Neural cell (in vitro differentiated cells): ENCODE results near the gene SLC5A5. TPM values are rescaled to one million over a fixed set of nuclear protein-coding genes. Genes with fewer than 3 reads are reported as not detected.

ENCODE experiments used
- H2AFZ ChIP-seq: fragments of 200-600, 300-800 bp; sonication (generic), shearing (Covaris generic); 2 replicates; pipeline ENCODE4 v1.6.0; 2014; ENCODE audit warnings: low read depth, mild to moderate bottlenecking, antibody characterized with exemption, low read length, moderate library complexity
- H3F3A ChIP-seq: fragments of 200-600 bp; shearing (Covaris generic); 2 replicates; pipeline ENCODE4 v1.6.1; 2016; ENCODE audit warnings: mild to moderate bottlenecking, moderate library complexity, mixed read lengths, antibody characterized with exemption, low read length; ENCODE audit not compliant: insufficient read depth, poor library complexity, severe bottlenecking
- H3K27ac ChIP-seq: fragments of 200-600, 300-800 bp; sonication (generic), shearing (Covaris generic); 2 replicates; pipeline ENCODE4 v1.5.1; 2014; ENCODE audit warnings: mild to moderate bottlenecking, low read length, moderate library complexity
- H3K27me3 ChIP-seq: fragments of 300-800, 200-600 bp; sonication (generic), shearing (Covaris generic); 2 replicates; pipeline ENCODE4 v1.6.0; 2014; ENCODE audit warnings: mild to moderate bottlenecking, low read depth, low read length, moderate library complexity; ENCODE audit not compliant: insufficient read depth
- H3K36me3 ChIP-seq: fragments of 300-800, 200-600 bp; sonication (generic), shearing (Covaris generic); 2 replicates; pipeline ENCODE4 v1.5.1; 2014; ENCODE audit warnings: mild to moderate bottlenecking, antibody characterized with exemption, low read length, moderate library complexity; ENCODE audit not compliant: insufficient read depth
- H3K4me2 ChIP-seq: fragments of 300-800, 200-600 bp; sonication (generic), shearing (Covaris generic); 2 replicates; pipeline ENCODE4 v1.6.0; 2014; ENCODE audit warnings: mild to moderate bottlenecking, low read length
- H3K4me3 ChIP-seq: fragments of 300-800, 200-600 bp; sonication (generic), shearing (Covaris generic); 2 replicates; pipeline ENCODE4 v1.5.1; 2014; ENCODE audit warnings: mild to moderate bottlenecking, low read length, moderate library complexity
- H3K79me2 ChIP-seq: fragments of 200-600 bp; shearing (Covaris generic); replicated peaks from 2 replicates; pipeline ENCODE4 v1.6.0; 2014; ENCODE audit warnings: mild to moderate bottlenecking, low read length, moderate library complexity; ENCODE audit not compliant: insufficient read depth
- H3K9ac ChIP-seq: fragments of 300-800, 200-600 bp; sonication (generic), shearing (Covaris generic); 2 replicates; pipeline ENCODE4 v1.6.1; 2016; ENCODE audit warnings: mild to moderate bottlenecking, low read length, mixed read lengths
- H3K9me2 ChIP-seq: fragments of 200-600 bp; shearing (Covaris generic); 2 replicates; pipeline ENCODE4 v1.6.1; 2016; ENCODE audit warnings: mild to moderate bottlenecking, low read length, mixed read lengths; ENCODE audit not compliant: insufficient read depth
- H3K9me3 ChIP-seq: fragments of 200-600, 300-800 bp; sonication (generic), shearing (Covaris generic); 2 replicates; pipeline ENCODE4 v1.6.1; 2016; ENCODE audit warnings: mild to moderate bottlenecking, mixed run types, low read length, moderate library complexity, mixed read lengths
- H4K20me1 ChIP-seq: fragments of 200-600 bp; shearing (Covaris generic); 2 replicates; pipeline ENCODE4 v1.6.1; 2016; ENCODE audit warnings: mild to moderate bottlenecking, mixed run types; ENCODE audit not compliant: insufficient read depth
- CTCF ChIP-seq: fragments of 450-650 bp; IDR thresholded peaks from 2 replicates; pipeline ENCODE4 v1.5.1; 2014; ENCODE audit warnings: antibody characterized with exemption, mild to moderate bottlenecking, moderate library complexity; ENCODE audit not compliant: poor library complexity, severe bottlenecking
- EP300 ChIP-seq: fragments of 450-650 bp; conservative IDR thresholded peaks from 2 replicates; pipeline ENCODE4 v1.6.1; 2014; ENCODE audit warnings: antibody characterized with exemption, mild to moderate bottlenecking, moderate library complexity; ENCODE audit not compliant: poor library complexity, severe bottlenecking
- EZH2 ChIP-seq: fragments of 200-600, 300-800 bp; shearing (Covaris generic), sonication (generic); IDR thresholded peaks from 2 replicates; pipeline ENCODE4 v1.6.1; 2014; ENCODE audit warnings: antibody characterized with exemption, low read length, borderline replicate concordance, mild to moderate bottlenecking; ENCODE audit not compliant: insufficient read depth, poor library complexity, severe bottlenecking
- MXI1 ChIP-seq: fragments of 450-650 bp; conservative IDR thresholded peaks from 2 replicates; pipeline ENCODE4 v1.6.1; 2014; ENCODE audit warnings: antibody characterized with exemption, mild to moderate bottlenecking; ENCODE audit not compliant: poor library complexity, severe bottlenecking
- POLR2AphosphoS5 ChIP-seq: IDR thresholded peaks from 2 replicates; pipeline ENCODE4 v1.6.1; 2012
- RAD21 ChIP-seq: fragments of 450-650 bp; conservative IDR thresholded peaks from 2 replicates; pipeline ENCODE4 v1.6.1; 2014; ENCODE audit warnings: antibody characterized with exemption, mild to moderate bottlenecking, moderate library complexity
- REST ChIP-seq: IDR thresholded peaks from 2 replicates; pipeline ENCODE4 v1.6.1; 2012; ENCODE audit warnings: borderline replicate concordance
- SMC3 ChIP-seq: fragments of 450-650 bp; conservative IDR thresholded peaks from 2 replicates; pipeline ENCODE4 v1.6.1; 2014; ENCODE audit warnings: antibody characterized with exemption, mild to moderate bottlenecking, moderate library complexity; ENCODE audit not compliant: poor library complexity
- TAF1 ChIP-seq: IDR thresholded peaks from 2 replicates; pipeline ENCODE4 v1.6.1; 2012; ENCODE audit warnings: low read depth
- polyA plus RNA-seq: library from polyadenylated mRNA; depleted of rRNA; stranded (reverse); fragments of >200 nt; gene quantifications from 2 replicates; pipeline ENCODE4 v1.2.3, GENCODE V29; 2014

SLC5A5 gene
- polyA plus RNA-seq, 1 donor from 2014 or later, result not detected

- no peaks in the 10 kb centered on the region for H3F3A ChIP-seq
- H3K36me3 ChIP-seq, result no peaks in the 10 kb centered on the region
- H3K9me3 ChIP-seq, result no peaks in the 10 kb centered on the region
- H2AFZ ChIP-seq, result no peak overlapping the region
- H3K27ac ChIP-seq, result no peak overlapping the region
- no peaks in the 10 kb centered on the region for H4K20me1 ChIP-seq
- TF ChIP-seq SMC3, result no peak
- no peak for TF ChIP-seq EP300
- no peak for TF ChIP-seq REST
- TF ChIP-seq TAF1, result no peak
- no peak for TF ChIP-seq RAD21
- no peak for TF ChIP-seq POLR2AphosphoS5
- no peak for TF ChIP-seq CTCF
- no peak for TF ChIP-seq MXI1
- no peak overlapping the region for H3K9ac ChIP-seq
- H3K4me3 ChIP-seq, result no peak overlapping the region
- no peaks in the 10 kb centered on the region for H3K27me3 ChIP-seq
- no peak overlapping the region for H3K4me2 ChIP-seq
- no peaks in the 10 kb centered on the region for H3K79me2 ChIP-seq
- no peaks in the 10 kb centered on the region for H3K9me2 ChIP-seq
Observed at GRCh38 chr19:17926044-17926443, 54.3 kb downstream of the SLC5A5 start.

- no peaks in the 10 kb centered on the region for H3F3A ChIP-seq
Observed at GRCh38 chr19:17929056-17929455, 57.3 kb downstream of the SLC5A5 start.

More at GRCh38 chr19:17929056-17929455, 57.3 kb downstream of the SLC5A5 start:
- no peak overlapping the region for H3K9ac ChIP-seq
- peaks cover 10% of the 10 kb centered on the region for H3K79me2 ChIP-seq
- H3K9me3 ChIP-seq, result no peaks in the 10 kb centered on the region
- no peaks in the 10 kb centered on the region for H3K36me3 ChIP-seq
- H4K20me1 ChIP-seq, result no peaks in the 10 kb centered on the region
- no peak overlapping the region for H3K4me2 ChIP-seq
- TF ChIP-seq REST (no peak), RAD21 (no peak), TAF1 (no peak), POLR2AphosphoS5 (no peak), EZH2 (no peak)
- no peaks in the 10 kb centered on the region for H3K9me2 ChIP-seq
- H2AFZ ChIP-seq, result no peak overlapping the region
- H3K27ac ChIP-seq, result no peak overlapping the region
- no peak overlapping the region for H3K4me3 ChIP-seq
- no peaks in the 10 kb centered on the region for H3K27me3 ChIP-seq
